Stimulated activated CD8-positive, alpha-beta memory T cell treated with anti-CD3 and anti-CD28 coated beads, Interleukin-4, amount 100 ng/mL, for 24 hours (primary cell): ENCODE results near the gene LURAP1L.

Source experiments
- DNase-seq: peaks from one replicate; pipeline ENCODE4 v3.0.0-alpha.2; 2020; ENCODE audit warnings: low read depth

Gene LURAP1L

GRCh38 chr9:12774861-12775678 lies at the start of gene LURAP1L:
Gene LURAP1L (plus strand): TSS chr9:12775020. CDS start chr9:12775716, 696 bp downstream.
- DNase-seq, result no peak

- no peak for DNase-seq
These were observed 48.0 kb upstream of the LURAP1L start for GRCh38 chr9:12726795-12727194.

- DNase-seq, result no peak
These were observed 44.6 kb upstream of the LURAP1L start for GRCh38 chr9:12730198-12730597.

- no peak for DNase-seq
These were observed 43.9 kb upstream of the LURAP1L start for GRCh38 chr9:12730927-12731326.

- DNase-seq, result no peak
These were observed 41.8 kb upstream of the LURAP1L start for GRCh38 chr9:12732971-12733370.

- no peak for DNase-seq
These were observed 39.2 kb upstream of the LURAP1L start for GRCh38 chr9:12735665-12736064.

GRCh38 chr9:12737871-12738270 lies 36.9 kb upstream of the LURAP1L start:
- DNase-seq, result no peak

GRCh38 chr9:12739014-12739652 lies 35.7 kb upstream of the LURAP1L start:
- DNase-seq, result no peak

- no peak for DNase-seq
These were observed 34.0 kb upstream of the LURAP1L start for GRCh38 chr9:12740845-12741244.

- DNase-seq, result no peak
These were observed 26.8 kb upstream of the LURAP1L start for GRCh38 chr9:12748016-12748415.

GRCh38 chr9:12748954-12749353 lies 25.9 kb upstream of the LURAP1L start:
- no peak for DNase-seq

- DNase-seq, result no peak
These were observed 20.9 kb upstream of the LURAP1L start for GRCh38 chr9:12753931-12754330.

GRCh38 chr9:12759761-12760160 lies 15.1 kb upstream of the LURAP1L start:
- no peak for DNase-seq

GRCh38 chr9:12760758-12761157 lies 14.1 kb upstream of the LURAP1L start:
- no peak for DNase-seq

- DNase-seq, result no peak
These were observed 10.7 kb upstream of the LURAP1L start for GRCh38 chr9:12764150-12764549.

- no peak for DNase-seq
These were observed 9.6 kb upstream of the LURAP1L start for GRCh38 chr9:12765088-12765798.

GRCh38 chr9:12766357-12766756 lies 8.5 kb upstream of the LURAP1L start:
- no peak for DNase-seq

GRCh38 chr9:12770261-12770660 lies 4.6 kb upstream of the LURAP1L start:
- no peak for DNase-seq

GRCh38 chr9:12771891-12772290 lies 2.9 kb upstream of the LURAP1L start:
- DNase-seq, result no peak

GRCh38 chr9:12773562-12773961 lies 1.3 kb upstream of the LURAP1L start:
- no peak for DNase-seq

GRCh38 chr9:12775679-12776512 lies 1.1 kb downstream of the LURAP1L start:
- DNase-seq, result no peak

GRCh38 chr9:12776513-12777055 lies 1.8 kb downstream of the LURAP1L start:
- DNase-seq, result no peak
